Right lobe of liver (tissue), 6 donors: ENCODE measurements around the gene AHCYL2. TPM values are rescaled to one million over a fixed set of nuclear protein-coding genes. Genes with fewer than 3 reads are reported as not detected.
"Not testable (repeated sequence)": the region's sequence is repeated elsewhere in the genome, so short reads cannot be mapped to it uniquely, and the experiment has no call there.

Source experiments
- ATAC-seq, 4 donors: fragments of 200-7000 bp; cut with Tn5 transposase; one replicate each; pipeline ENCODE4 v1.9.1; 2020; ENCODE audit warnings: mild to moderate bottlenecking in 4 of 4, moderate library complexity in 4 of 4
- DNase-seq, 3 donors: peaks; one replicate each; pipeline ENCODE4 v3.0.0-alpha.2; 2020
- H3K27ac ChIP-seq, 3 donors: fragments of 200-600 bp; one replicate each; pipeline ENCODE4 v1.8.0; 2022
- H3K27me3 ChIP-seq, 2 donors: fragments of 200-600 bp; one replicate each; pipeline ENCODE4 v1.8.0; 2022
- H3K36me3 ChIP-seq, 4 donors: fragments of 200-600 bp; sonication (generic) in 1 of 4; one replicate each; pipeline versions ENCODE4 v1.5.1 to v1.8.0; 2017 to 2022; ENCODE audit warnings: control low read depth in 1 of 4
- H3K4me1 ChIP-seq, 4 donors: fragments of 200-600 bp; sonication (generic) in 1 of 4; one replicate each; pipeline versions ENCODE4 v1.5.1 to v1.8.0; 2017 to 2022; ENCODE audit warnings: control low read depth in 1 of 4
- H3K4me3 ChIP-seq, 3 donors: fragments of 200-600 bp; one replicate each; pipeline ENCODE4 v1.8.0; 2022
- H3K9me3 ChIP-seq, 4 donors: fragments of 200-600 bp; sonication (generic) in 1 of 4; one replicate each; pipeline versions ENCODE4 v1.5.1 to v1.8.0; 2017 to 2022; ENCODE audit warnings: control low read depth in 1 of 4
- CTCF ChIP-seq, 4 donors: fragments of 200-600 bp in 3 of 4; fragments of 450-650 bp in 1 of 4; IDR thresholded peaks; one replicate each; pipeline versions ENCODE4 v1.5.1 to v1.8.0; 2016 to 2022; ENCODE audit warnings: antibody characterized with exemption in 4 of 4, mild to moderate bottlenecking in 2 of 4
- POLR2A ChIP-seq: fragments of 450-650 bp; IDR thresholded peaks from one replicate; pipeline ENCODE4 v1.6.1; 2017; ENCODE audit warnings: antibody characterized with exemption, mild to moderate bottlenecking
- WGBS: methylation state at CpG from one replicate; pipeline ENCODE4 v1.1.6; 2018; ENCODE audit warnings: low coverage, low lambda C conversion rate; ENCODE audit not compliant: insufficient coverage; ENCODE audit errors: missing lambda C conversion rate; 5-methylcytosine and 5-hydroxymethylcytosine counted together
- intact Hi-C, 2 donors: fragments of 100-400 bp; cut with DNase I; formaldehyde crosslinking; loops; one replicate each; pipeline versions ENCODE4 v1.11.2 to v1.14.1; 2022
- total RNA-seq, 6 experiments: library from RNA; depleted of rRNA in 2 of 6; stranded (reverse); fragments of >200 nt in 2 of 6; fragmentation: NEBNext Ultra II Directional in 3 of 6; extraction: Animal tissue kit (Norgen Biotek cat#: 25700) in 3 of 6; gene quantifications; one replicate each; pipeline versions ENCODE4 v1.1.0 to v1.2.4, GENCODE V29; 2016 to 2023
- donor health status: DM: no; HTN: yes; CAD: no.
- donor health status: DM: no; HTN: no; CAD: no.
- donor health status: DM: no; HTN: no; CAD: no.
- donor health status: DM: no; HTN: yes; CAD: no.
- donor health status: DM: no; HTN: yes; CAD: no.

The AHCYL2 gene
- total RNA-seq, 6 experiments from 2014 or later: 6.1 to 9.3 (median 8.0) TPM

GRCh38 chr7:129367349-129367699, 142.5 kb downstream of the AHCYL2 start:
- H3K9me3 ChIP-seq: no peaks in the 10 kb centered on the region
- no peak overlapping the region for H3K4me3 ChIP-seq
- intact Hi-C loops: loop anchor here (5.0 kb wide), 1 partner anchor 105 kb away; no protein-coding TSS in a partner anchor
- 80% methylated on average over 1 of the region's 1 CpG for WGBS
- no peak overlapping the region for H3K27ac ChIP-seq
- TF ChIP-seq CTCF (IDR thresholded peaks at IDR 0.05) (no peak), POLR2A (no peak)
- no peak for DNase-seq
- no peaks in the 10 kb centered on the region for H3K4me1 ChIP-seq
- no peaks in the 10 kb centered on the region for H3K36me3 ChIP-seq
- ATAC-seq: no peak
- H3K27me3 ChIP-seq: no peaks in the 10 kb centered on the region

- DNase-seq (peak; percentile 67 to 75 (median 70)), ATAC-seq (peak; percentile 95 to 99 (median 97))
- Histone ChIP-seq H3K4me3 (no peak overlapping the region), H3K36me3 (no peaks in the 10 kb centered on the region), H3K4me1 (no peaks in the 10 kb centered on the region), H3K27me3 (no peaks in the 10 kb centered on the region), H3K9me3 (no peaks in the 10 kb centered on the region), H3K27ac (no peak overlapping the region)
- 10% methylated on average over 6 of the region's 11 CpGs for WGBS
- TF ChIP-seq CTCF (IDR thresholded peaks at IDR 0.05) (peak; percentile 78 to 89 (median 84)), POLR2A (no peak)
- intact Hi-C loops: loop anchor here (5.0 kb wide), 1 partner anchor 104 kb away; no protein-coding TSS in a partner anchor
Observed at GRCh38 chr7:129367700-129368388, 143.0 kb downstream of the AHCYL2 start.

GRCh38 chr7:129368389-129368986, 143.7 kb downstream of the AHCYL2 start:
- intact Hi-C loops: loop anchor here (5.0 kb wide), 1 partner anchor 104 kb away; no protein-coding TSS in a partner anchor
- no peaks in the 10 kb centered on the region for H3K9me3 ChIP-seq
- ATAC-seq (peak in 2 of 4 donors; percentile 20 to 28), DNase-seq (no peak)
- H3K27ac ChIP-seq: no peak overlapping the region
- no peaks in the 10 kb centered on the region for H3K4me1 ChIP-seq
- WGBS: 54% methylated on average over 7 of the region's 7 CpGs
- no peaks in the 10 kb centered on the region for H3K36me3 ChIP-seq
- TF ChIP-seq CTCF (IDR thresholded peaks at IDR 0.05): no peak
- no peak for TF ChIP-seq POLR2A
- H3K4me3 ChIP-seq: no peak overlapping the region
- no peaks in the 10 kb centered on the region for H3K27me3 ChIP-seq

GRCh38 chr7:129369447-129369846, 144.6 kb downstream of the AHCYL2 start:
- intact Hi-C loops: loop anchor here (5.0 kb wide), 1 partner anchor 103 kb away; no protein-coding TSS in a partner anchor
- not testable (repeated sequence) for H3K4me1 ChIP-seq, H3K9me3 ChIP-seq, DNase-seq, H3K27ac ChIP-seq, H3K27me3 ChIP-seq, H3K4me3 ChIP-seq, ATAC-seq, H3K36me3 ChIP-seq
- WGBS: 89% methylated on average over 7 of the region's 7 CpGs

GRCh38 chr7:129370812-129371211, 146.0 kb downstream of the AHCYL2 start:
- Histone ChIP-seq H3K27ac (no peak overlapping the region), H3K9me3 (no peaks in the 10 kb centered on the region), H3K36me3 (no peaks in the 10 kb centered on the region), H3K27me3 (no peaks in the 10 kb centered on the region), H3K4me1 (peaks cover 0 to 5% (median 0%) of the 10 kb centered on the region in 4 donors), H3K4me3 (no peak overlapping the region)
- no peak for DNase-seq
- TF ChIP-seq POLR2A: no peak
- TF ChIP-seq CTCF (IDR thresholded peaks at IDR 0.05): no peak
- intact Hi-C loops: no loop called here
- 68% methylated on average over 5 of the region's 5 CpGs for WGBS
- ATAC-seq: no peak
